ENCODE results near the gene ARMS2.
A peak's percentile ranks its signal among the peaks of the same experiment; 100 is the strongest.

Gene ARMS2, protein sequence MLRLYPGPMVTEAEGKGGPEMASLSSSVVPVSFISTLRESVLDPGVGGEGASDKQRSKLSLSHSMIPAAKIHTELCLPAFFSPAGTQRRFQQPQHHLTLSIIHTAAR

DNA sequence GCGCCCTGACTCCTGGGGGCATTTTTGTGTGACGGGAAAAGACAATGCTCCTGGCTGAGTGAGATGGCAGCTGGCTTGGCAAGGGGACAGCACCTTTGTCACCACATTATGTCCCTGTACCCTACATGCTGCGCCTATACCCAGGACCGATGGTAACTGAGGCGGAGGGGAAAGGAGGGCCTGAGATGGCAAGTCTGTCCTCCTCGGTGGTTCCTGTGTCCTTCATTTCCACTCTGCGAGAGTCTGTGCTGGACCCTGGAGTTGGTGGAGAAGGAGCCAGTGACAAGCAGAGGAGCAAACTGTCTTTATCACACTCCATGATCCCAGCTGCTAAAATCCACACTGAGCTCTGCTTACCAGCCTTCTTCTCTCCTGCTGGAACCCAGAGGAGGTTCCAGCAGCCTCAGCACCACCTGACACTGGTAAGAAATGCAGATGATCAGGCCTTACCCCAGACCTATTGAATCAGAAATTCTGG is at the start of gene ARMS2:
TSS of gene ARMS2 (plus strand) at position 51 of the 478 bp plus-strand sequence. CDS start at position 126, 75 bp downstream.
- DNase-seq = no peak

DNA sequence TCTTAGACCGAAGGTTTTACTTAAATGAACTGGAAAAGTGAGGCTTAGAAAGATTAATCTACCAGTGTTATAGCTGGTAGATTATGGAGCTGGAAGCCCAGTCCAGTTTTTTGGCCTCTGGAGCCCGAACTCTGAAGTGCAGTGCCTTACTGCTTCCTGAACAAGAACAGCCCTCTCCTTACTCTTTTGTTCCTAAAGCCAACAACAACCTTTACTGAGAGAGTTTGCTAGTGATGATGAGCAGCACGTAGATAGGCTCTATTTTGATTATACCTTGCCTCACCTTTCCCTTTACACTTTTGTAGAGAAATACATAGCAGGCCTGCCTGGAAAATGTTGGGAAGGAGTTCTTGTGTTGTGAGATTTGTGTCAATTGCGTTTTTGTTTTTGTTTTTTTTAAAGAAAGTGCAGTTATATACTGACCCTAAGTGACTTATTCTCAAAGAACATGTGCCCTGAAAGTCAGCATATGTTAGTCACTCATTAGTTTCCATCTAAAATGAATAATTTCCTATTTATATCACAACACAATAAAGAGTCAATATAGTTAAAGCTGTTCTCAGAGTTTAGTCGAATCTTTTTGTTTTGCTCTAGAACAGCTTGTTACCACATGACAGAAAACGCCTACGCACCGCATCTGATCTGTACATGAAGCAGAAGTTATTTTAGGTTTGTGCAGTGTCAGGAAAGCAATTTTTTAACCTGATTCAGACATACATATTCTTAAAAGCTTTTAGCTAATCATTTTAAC is 46.9 kb upstream of the ARMS2 start:
- no peak for DNase-seq

DNA sequence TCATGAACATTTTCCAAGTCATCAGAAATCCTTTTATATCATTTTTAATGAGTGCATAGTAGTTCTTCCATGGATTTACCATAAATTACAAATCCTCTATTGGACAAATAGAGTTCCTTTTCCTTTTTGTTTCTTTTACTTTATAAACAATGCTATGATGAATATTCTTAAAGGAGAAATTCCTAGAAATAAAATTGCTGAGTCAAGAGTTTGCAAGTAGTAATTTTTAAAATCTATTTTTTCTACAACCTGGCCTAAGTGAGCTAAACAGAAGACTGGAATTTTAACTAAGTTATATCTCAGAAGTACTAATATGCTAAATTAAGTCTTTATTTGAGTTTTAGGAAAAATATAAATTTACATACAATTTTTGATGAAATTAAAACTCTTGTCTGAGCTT is 41.1 kb upstream of the ARMS2 start:
- no peak for DNase-seq

DNA sequence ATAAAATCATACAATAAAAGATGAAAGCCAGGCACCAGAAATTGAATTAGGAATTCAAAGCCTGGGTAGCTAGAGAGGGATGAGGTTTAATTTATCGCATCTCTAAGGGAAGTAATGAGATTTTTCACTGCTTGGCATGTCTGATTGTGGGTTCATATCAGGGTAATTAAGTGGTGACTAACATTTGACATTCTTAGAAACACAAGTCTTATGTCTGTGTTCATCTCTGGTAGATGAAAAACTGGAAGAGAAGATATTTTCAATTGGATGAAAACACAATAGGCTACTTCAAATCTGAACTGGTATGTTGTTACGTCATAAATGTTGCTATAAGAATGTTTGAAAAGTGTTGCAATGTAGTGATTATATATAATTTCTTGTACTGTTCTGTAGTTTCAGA is 36.8 kb upstream of the ARMS2 start:
- DNase-seq = no peak

DNA sequence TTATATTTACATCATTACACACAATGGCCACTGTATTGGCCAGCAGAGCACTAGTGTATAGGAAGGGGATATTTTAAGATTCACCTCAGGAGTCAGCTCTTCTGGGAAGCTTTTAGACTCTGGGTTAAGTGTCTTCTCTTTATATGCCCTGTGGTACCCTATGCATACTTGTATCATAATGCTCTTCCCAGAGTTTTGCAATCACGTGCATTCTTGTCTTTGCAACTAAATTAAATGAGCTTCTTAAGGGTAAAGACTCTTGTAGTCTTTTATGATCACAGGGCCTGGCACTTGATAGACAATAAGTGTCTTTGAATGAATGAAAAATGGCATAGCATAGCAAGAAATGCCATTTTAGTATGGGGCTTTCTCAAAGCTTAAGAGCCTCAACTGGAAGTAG is 35.4 kb upstream of the ARMS2 start:
- no peak for DNase-seq

DNA sequence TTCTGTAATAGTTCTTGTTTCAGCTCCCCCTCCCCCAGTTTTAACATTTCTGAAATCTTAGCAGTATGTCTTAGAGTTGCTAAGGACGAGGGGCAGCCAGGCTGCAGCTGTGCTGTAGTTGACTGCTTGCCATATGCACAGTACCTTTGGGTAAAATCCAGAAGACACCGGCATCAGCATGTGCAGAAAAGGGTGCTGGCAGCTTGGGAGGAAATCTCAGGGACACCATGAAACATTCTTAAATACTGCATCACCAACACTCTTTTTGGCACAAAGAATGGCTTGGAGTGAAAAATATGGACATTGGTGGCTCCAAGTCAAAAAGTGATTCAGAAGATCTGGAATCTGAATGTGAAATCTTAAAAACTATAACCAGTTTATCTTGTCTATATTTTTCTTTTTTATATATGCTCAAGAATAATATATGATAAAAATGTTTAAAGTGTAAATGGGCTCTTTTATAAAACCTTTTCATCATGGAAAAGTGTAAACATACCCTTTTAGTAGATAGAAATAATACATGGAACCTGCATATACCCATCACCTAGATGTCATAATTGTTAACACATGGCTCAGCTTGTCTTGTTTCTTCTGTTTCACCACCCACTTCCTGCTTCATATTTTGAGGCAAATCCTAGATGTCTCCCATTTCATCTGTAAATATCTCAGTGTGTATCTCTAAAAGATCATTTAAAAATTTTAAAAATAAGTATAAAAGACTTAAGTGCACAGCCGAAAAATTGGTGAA is 34.4 kb upstream of the ARMS2 start:
- no peak for DNase-seq

DNA sequence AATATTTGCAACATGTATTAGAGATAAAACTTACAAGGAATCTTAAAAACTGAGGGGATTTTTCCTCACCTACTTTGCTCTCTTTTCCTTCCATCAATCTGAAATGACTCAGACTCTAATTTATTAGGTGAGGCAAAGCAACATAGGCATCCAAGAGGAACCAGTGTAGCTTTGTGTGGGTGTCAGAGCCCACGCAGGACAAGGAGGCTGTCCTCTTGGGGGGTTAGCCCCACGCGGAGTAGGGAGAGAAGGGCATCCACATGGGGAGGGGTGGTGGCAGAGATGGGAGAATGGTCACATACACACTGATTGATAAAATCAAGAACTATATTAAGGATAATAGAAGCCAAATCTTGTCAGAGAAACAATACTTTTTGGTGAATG is 33.8 kb upstream of the ARMS2 start:
- DNase-seq = no peak

DNA sequence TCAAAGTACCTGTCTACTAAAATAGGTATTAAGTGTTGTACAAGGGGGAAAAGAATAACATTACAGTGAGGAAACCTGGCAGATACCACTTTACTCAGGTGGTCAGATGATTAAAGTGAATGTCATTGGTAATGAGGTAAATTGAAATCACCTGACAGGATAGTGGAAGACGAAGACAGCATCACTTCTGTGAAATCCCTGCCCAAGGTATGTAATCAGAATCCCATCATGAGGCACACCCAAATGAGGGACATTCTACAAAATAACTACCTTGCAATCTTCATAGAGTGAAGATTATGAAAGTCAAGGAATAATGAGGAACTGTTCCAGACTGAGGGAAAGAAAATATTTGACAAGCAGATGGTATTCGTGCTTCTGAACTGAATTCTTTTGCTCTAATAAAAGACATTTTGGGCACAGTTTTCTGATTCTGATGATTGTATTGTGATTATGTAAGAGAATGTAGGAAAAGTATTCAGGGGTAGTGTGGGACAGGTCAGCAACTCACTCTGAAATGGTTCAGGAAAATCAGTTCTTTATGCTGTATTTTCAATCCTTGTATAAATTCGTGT is 33.3 kb upstream of the ARMS2 start:
- no peak for DNase-seq

DNA sequence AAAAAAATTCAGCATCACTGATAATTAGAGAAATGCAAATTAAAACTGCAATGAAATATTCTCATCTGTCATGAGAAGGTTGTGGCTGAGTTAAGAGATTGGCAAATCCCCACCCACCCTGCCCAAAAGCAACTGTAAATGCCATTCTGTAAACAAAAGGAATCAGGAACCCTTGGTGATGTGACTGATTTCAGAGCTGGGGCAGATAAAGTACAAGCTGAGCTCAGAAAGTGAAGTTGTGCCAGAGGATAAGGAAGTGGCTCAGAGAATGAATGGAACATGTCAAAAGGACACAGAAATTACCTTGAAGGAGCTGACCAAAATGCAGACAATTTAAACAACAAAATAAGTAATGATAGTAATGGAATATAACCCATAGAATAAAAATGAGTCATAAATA is 32.7 kb upstream of the ARMS2 start:
- DNase-seq = no peak

DNA sequence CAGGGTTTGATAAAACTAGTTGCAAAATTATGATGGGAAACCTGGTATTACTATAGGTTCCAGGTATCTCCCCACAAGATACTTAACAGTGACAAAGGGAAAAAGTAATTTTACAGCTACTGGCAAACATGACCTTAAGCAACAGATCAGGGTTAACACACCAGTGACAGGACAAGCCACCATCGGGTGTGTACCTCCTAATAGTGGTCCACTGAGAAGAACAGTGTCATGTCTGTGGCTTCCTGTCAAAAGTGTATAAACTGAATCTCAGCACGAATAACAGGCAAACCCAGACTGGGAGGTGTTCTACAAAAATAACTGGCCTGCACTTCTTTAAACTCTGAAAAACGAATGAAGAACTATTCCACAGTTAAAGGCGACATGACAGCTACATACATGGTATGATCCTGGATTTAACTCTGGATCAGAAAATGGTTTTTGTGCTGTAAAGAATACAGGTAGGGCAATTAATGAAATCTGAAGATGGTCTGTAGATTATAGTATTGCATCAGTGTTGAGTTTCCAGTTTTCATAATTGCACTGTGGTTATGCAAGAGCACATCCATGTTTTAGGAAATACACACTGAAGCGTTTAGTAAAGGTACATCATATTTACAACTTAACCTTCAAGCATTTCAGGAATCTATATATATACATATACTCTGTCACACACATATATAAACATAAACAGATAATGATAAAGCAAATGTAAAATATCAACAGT is 32.0 kb upstream of the ARMS2 start:
- DNase-seq = no peak

DNA sequence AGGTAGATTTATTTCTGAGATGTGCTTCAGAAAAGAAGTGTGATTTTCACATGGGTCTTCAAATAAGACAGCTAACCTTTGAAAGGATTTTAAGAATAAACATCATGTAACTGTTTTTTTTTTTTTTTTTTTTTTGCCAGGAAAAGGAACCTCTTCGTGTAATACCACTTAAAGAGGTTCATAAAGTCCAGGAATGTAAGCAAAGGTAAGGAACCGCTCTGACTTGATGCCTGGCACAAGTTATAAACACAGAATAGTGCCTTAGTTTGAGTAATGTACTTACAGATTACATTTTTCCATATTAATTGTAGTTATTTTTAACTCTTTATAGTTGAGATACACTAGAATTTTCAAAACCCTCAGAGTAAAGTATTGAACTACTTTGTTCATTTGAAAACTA is 30.4 kb upstream of the ARMS2 start:
- no peak for DNase-seq

DNA sequence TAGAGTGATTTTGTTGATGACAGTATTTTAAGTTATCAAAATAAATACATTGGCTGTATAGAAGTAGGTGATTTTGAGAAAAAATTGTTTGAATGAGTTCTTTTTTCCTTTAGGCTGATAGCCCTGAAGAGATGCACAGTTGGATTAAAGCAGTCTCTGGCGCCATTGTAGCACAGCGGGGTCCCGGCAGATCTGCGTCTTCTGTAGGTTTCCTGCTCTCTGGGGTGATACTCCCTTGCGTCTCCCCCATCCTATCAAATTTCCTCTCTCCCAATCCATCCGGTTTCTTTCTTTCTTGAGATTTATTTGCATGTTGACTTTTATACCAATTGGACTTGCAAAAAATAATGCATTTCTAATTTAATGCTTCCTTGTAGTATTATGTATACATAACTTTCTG is 27.6 kb upstream of the ARMS2 start:
- DNase-seq = no peak

DNA sequence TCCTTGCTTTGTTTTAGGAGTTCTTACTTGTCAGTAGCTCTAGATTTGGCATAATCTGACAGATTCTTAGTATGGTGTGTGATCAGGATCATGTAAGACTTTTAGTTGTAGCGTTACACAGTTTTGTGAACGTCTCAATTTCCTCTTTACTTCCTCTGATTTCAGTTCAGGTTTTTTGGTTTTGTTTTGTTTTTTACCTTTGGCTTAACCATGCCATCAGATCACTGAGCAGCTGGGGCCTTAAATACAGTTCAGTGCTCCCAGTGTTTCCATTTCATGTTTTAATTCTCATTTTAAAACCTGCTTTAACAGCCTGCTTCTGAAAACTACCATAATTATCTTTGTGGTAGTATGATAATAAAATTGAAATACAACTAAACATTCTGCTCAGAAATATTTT is 27.2 kb upstream of the ARMS2 start:
- DNase-seq = no peak

DNA sequence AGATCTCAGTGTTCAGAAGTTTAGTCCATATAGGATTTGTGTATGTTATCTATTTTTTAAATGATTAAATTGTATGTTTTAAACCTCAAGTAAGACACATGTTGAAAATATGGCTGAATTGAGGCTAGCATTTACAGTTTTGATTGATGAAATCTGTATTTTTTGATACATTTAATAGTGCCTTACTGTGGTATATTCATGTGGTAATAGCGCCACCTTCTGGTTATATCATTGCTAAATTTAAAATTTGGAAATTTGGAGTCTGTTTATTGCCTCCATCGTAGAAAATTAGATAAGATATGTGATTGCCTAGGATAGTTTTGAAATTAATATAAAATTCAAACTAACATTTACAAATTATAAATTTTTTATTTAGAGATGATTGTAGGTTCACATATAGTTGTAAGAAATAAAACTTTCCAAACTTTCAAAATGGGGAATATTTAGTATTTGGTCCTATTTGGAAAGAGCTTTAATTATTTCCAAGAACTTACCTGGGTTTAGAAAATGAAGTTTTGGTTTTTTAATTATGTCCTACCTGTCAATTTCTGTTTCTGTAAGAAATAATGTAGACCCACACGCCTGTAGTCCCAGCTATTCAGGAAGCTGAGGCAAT is 19.1 kb upstream of the ARMS2 start:
- peak; percentile 46 for DNase-seq

DNA sequence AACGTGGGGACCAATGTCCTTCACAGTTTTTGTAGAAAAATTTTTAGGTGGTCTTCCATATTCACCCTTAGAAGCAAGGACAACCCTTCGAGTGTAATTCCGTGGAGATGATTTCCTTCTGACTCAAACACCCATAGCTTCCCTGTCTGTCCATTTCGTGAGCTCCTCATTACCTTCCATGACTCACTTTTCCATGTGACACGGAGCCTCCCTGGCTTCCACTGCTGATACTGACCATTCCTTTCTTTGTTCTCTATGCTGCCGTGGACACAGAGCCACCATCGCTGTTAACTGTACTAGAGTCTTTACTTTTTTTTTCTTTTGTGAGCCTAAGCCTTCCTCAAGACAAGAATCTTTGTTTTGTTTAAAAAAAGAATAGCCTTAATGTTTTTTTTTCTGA is 12.5 kb upstream of the ARMS2 start:
- peak; percentile 1 for DNase-seq

DNA sequence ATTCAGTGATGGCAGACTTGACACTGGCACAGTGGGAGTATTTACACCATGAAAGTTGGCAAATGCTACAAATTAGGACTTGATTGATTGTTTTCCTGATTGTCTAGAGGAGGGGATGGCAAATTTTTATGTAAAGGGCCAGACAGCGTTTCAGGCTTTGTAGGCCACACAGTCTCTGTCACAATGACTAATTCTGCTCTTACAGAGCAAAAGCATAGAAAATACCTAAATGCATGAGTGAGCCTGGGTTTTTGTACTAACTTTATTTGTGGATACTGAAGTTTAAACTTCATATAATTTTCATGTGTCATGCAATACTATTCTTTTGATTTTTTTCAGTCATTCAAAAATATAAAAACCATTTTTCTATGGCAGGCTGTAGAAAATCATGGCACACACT is 9.0 kb upstream of the ARMS2 start:
- no peak for DNase-seq

DNA sequence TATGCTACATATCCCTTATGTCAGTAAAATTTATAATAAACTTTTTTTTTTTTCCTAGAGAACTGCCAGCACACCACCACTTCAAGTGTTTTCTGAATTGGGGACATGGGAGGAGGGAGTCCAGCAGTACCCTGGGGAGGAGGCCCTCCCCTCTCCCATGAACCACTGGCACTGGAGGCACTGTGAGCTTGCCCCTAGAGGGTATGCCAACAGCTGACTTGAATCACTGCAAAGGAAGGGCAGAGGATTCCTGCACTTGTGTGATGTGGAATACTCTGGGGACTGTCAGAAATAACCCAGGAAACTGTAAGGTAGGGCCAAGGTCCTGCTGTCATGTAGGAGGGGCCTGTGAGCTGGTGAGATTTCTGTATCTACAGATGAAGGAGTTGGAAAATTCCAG is 8.5 kb upstream of the ARMS2 start:
- DNase-seq = peak; percentile 4

DNA sequence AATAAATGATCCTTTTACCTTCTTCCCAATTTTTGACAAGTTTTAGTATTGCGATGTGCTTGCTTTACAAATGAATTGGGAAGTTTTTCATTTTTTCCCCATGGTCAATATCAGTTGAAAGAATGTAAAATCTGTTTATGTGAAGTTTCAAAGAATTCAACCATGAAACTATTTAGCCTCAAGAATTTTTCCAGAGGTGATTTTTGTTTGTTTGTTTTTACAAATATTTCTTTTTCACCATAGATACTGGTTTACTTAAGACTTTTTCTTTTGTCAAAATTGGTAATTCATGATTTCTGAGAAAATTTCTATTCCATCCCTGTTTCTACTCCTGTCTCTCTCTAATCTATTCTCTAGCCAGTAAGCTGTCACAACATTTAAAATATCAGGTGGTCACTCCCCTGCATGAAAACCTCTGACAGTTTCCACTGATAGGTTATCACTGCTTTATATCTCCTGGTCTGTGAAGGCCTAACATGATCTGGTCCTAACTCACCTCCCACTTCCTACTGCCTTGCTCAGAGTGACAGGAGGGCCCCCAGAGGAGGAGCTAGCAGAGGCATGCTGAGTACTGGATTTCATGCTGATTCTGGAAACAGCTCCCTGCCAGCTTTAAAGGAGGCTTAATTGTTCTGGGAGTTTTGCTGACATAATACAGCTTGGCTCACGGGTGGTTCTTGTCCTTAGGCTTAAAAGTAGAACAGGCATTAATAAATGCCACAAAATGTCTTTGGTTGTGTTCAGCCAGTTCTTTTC is 7.6 kb upstream of the ARMS2 start:
- peak; percentile 54 for DNase-seq

DNA sequence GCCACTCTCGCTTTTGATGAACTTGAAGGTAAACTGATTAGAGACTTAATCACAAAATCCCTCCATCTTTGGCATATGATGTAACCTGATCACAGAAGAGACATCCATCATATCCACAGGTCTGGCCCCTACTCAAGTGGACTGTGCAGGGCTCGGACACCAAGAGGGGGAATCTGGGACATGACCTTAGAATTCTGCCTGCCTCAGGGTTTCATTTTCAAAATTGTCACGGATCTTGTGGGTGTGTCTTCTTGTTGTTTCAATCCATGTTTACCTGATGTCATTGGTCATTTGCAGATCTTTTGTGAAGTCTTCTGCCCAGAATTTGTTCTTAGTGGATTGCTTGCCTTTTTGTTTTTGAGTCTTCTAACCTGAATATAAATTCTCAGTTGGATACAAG is 5.9 kb upstream of the ARMS2 start:
- no peak for DNase-seq

DNA sequence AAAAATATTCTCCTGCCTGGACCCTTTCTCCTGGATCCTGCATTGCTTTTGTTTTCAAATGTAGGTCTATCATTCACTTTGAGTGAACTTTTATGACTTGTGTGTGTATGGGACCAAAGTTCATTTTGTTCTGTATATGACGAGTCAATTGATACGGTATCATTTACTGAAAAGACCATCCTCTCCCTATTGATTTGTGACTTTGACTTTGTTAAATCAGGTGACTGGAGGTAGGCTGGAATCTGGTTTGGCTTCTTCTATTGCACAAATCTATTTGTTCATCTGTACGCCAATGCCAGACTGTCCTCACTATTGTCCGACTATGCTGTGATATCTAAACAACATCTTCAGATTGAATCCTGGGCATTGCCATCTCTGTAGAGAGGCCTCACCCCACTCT is 5.3 kb upstream of the ARMS2 start:
- DNase-seq = no peak

DNA sequence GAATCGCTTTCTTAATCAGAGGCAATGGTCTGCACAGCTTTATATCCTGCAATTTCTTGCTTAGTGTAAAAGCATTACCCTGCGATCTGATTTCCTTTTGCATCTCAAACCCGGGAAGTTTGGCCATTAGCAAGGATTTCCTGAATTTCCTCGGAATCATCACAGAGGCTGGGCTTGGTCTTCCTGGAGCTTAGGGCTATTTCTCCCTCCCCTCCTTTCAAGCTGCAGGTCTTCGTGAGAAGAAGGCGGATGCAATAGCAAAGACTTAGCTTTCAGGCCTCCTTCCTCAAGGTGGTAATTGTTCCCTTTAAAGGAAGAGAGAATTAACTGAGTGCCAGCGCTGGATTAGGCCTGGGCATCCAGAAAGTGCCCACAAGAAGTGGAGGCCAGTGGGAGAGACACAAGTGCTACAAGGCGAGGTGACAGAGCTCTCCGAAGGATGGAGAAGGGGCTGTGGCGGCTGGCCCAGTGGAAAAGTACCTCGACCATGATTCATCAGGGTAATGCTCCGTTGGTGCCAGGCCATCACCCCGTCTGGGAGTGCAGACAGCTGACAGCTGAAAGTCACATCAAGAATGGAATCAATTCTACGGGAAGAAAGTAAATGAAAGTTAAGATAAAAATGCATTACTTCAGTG is 4.0 kb upstream of the ARMS2 start:
- DNase-seq = no peak

DNA sequence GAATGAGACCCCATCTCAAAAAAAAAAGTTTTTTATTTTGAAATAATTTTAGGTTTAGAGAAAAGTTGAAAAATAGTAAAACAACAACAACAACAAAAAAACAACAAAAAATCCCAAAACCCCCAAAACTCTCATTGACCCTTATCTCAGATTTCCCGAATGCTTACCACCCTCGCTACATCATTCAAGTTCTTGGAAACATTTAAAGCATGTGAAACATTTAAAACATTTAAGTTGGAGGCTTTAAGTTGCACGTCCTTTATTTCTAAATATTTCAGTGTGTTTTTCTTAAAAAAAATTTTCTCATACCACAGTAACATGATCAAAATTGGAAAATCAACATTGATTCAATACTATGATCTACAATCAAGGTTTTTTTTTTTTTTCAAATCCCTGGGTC is 382 bp upstream of the ARMS2 start:
- no peak for DNase-seq
